ENCODE results near the gene CCL3.

DNA sequence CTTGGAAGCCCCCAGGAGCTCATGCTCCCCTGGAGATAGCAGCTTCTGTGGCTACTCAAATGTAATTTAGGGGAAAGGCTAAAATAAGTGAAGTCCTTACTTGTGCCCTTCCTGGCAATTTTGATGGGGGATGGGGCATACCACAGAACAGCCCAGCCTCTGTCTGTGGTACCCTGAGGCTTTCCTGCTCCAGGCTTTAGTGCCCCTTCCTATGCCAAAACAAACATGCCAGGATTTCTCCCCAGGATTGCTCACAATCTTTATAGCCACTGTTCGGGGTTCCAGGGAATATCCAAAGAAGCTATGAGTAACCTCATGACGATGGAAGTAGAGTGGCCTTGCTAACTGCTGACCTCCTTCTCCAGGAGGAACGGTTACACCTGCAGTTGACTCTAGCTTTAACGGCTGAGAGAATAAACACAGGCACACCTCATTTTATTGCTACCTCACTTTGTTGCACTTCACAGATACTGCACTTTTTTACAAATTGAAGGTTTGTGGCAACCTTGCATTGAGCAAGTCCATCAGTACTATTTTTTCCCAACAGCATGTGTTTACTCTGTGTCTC is 38.6 kb upstream of the CCL3 start:
- TF ChIP-seq, protein P1, sequence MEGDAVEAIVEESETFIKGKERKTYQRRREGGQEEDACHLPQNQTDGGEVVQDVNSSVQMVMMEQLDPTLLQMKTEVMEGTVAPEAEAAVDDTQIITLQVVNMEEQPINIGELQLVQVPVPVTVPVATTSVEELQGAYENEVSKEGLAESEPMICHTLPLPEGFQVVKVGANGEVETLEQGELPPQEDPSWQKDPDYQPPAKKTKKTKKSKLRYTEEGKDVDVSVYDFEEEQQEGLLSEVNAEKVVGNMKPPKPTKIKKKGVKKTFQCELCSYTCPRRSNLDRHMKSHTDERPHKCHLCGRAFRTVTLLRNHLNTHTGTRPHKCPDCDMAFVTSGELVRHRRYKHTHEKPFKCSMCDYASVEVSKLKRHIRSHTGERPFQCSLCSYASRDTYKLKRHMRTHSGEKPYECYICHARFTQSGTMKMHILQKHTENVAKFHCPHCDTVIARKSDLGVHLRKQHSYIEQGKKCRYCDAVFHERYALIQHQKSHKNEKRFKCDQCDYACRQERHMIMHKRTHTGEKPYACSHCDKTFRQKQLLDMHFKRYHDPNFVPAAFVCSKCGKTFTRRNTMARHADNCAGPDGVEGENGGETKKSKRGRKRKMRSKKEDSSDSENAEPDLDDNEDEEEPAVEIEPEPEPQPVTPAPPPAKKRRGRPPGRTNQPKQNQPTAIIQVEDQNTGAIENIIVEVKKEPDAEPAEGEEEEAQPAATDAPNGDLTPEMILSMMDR (conservative IDR thresholded peaks at IDR 0.05; ENCODE audit: low read depth, low read length), result no peak
- no peak for TF ChIP-seq POLR2A (IDR thresholded peaks at IDR 0.05; ENCODE audit: low read depth, low read length)
- TF ChIP-seq FOS (IDR thresholded peaks at IDR 0.05; ENCODE audit: low read depth, low read length), result no peak
- TF ChIP-seq MAZ (IDR thresholded peaks at IDR 0.05; ENCODE audit: borderline replicate concordance, low read depth, low read length), result no peak
- no peak for TF ChIP-seq RCOR1 (IDR thresholded peaks at IDR 0.05; ENCODE audit: insufficient replicate concordance, low read length)
- no peak for TF ChIP-seq BHLHE40 (IDR thresholded peaks at IDR 0.05; ENCODE audit: low read depth, low read length)
- no peak for TF ChIP-seq CHD1 (IDR thresholded peaks at IDR 0.05; ENCODE audit: low read depth, low read length)
- TF ChIP-seq CEBPB (IDR thresholded peaks at IDR 0.05; ENCODE audit: low read depth, low read length), result no peak
- no peak for TF ChIP-seq MAFK (IDR thresholded peaks at IDR 0.05; ENCODE audit: low read depth, low read length)
- no peak for TF ChIP-seq USF2 (IDR thresholded peaks at IDR 0.05; ENCODE audit: low read depth, low read length)
